ENCODE measurements around the gene SLC24A3.

The SLC24A3 gene

DNA sequence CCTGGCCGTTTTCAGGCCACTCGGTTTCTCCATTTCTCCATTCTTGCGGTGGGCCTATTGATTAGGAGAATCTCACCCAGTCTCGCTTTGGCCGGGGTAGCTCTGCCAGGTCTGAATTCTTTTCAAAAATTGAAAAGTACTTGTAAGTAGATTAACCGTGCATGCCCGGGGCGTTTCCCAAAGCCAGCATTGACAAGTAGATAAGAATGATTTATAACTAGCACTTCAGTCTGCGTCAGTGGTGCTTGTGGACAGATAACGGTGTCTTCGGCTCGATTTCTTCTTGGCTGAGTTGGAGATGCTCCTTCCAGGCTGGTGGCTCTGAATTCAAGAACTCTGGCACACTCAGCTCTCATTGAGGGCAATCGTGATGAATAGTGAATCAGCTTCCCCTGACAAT lies 29.0 kb downstream of the SLC24A3 start (continued):
- TF ChIP-seq ARNTL (CRISPR knock-in tag; IDR thresholded peaks at IDR 0.05; ENCODE audit: borderline replicate concordance, low read depth) (no peak), ISL1 (CRISPR knock-in tag; IDR thresholded peaks at IDR 0.05) (no peak), TCF4 (CRISPR knock-in tag; IDR thresholded peaks at IDR 0.05; ENCODE audit: borderline replicate concordance) (no peak), CSDC2 (CRISPR knock-in tag; IDR thresholded peaks at IDR 0.05) (no peak), ESRRG (CRISPR knock-in tag; IDR thresholded peaks at IDR 0.05) (no peak)

DNA sequence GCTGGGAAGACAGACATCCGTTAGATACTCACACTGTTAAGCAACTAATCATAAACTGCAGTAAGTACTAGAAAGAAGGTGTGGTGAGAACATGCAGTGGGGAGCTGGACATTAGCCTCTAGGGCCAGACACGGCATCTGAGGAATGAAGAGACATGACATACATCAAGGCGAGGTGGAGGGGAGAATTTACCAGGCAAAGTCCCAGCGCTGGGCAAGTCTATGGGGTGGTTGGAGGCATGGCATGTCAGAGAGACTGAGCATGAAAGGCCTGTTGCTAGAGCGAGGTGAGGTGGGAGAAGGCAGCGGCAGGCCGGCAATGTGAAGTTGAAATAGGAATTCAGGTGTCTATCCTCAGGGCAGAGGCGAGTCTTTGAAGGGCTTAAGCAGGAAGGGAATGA lies 31.8 kb downstream of the SLC24A3 start:
- TF ChIP-seq OSR1 (CRISPR knock-in tag; IDR thresholded peaks at IDR 0.05) (no peak), ZNF70 (CRISPR knock-in tag; IDR thresholded peaks at IDR 0.05) (no peak), CSDC2 (CRISPR knock-in tag; IDR thresholded peaks at IDR 0.05) (no peak)
- no peak for ATAC-seq

DNA sequence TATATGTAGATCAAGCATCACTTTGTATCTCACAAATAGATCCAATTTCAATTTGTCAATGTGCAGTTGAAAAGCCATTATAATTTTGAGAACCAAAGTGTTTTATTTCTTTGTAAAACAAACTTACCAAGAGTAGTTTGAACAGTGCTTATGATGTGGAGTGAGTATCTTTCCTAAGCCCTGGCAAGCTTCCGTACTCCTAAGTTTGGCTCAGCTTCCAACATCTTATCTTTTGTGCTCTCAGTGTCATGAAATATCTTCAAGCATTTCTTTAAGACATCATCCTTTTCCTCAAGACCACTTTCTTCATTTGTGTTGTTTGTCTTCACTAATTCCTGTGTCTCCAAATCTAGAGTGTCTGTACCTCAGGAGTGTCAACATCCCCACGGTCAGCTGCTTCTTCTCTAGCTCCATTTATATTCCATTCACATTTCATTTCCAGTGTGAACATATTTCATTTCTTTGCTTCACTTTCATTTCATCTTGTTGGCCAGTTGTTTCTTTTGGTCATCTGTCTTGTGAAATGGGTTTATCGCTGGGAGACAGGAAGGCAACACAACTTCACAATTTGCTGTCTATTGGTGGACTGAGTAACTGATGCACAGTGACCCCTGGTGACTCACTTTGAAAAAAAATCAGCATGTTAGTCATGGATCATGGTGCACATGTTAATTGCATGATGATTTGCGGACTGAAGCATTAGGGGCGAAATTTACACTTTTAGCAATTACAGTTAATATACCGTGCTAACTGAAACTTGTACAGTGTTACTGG lies 36.9 kb downstream of the SLC24A3 start:
- no peak for ATAC-seq
- TF ChIP-seq ESRRG (CRISPR knock-in tag; IDR thresholded peaks at IDR 0.05), result no peak
- TF ChIP-seq ZFP3 (CRISPR knock-in tag; IDR thresholded peaks at IDR 0.05), result no peak
- TF ChIP-seq ZNF8 (CRISPR knock-in tag; IDR thresholded peaks at IDR 0.05), result no peak
- no peak for TF ChIP-seq ZFP30 (CRISPR knock-in tag; IDR thresholded peaks at IDR 0.05)
- no peak for TF ChIP-seq PPARA (CRISPR knock-in tag; IDR thresholded peaks at IDR 0.05; ENCODE audit: borderline replicate concordance)
- TF ChIP-seq BACH2 (CRISPR knock-in tag; IDR thresholded peaks at IDR 0.05; ENCODE audit: borderline replicate concordance), result no peak
- TF ChIP-seq ZNF70 (CRISPR knock-in tag; IDR thresholded peaks at IDR 0.05), result no peak
- no peak for TF ChIP-seq ISL1 (CRISPR knock-in tag; IDR thresholded peaks at IDR 0.05)
- no peak for TF ChIP-seq SNAI2 (CRISPR knock-in tag; IDR thresholded peaks at IDR 0.05)
- no peak for TF ChIP-seq GLIS3 (CRISPR knock-in tag; IDR thresholded peaks at IDR 0.05)
- TF ChIP-seq, protein P1, sequence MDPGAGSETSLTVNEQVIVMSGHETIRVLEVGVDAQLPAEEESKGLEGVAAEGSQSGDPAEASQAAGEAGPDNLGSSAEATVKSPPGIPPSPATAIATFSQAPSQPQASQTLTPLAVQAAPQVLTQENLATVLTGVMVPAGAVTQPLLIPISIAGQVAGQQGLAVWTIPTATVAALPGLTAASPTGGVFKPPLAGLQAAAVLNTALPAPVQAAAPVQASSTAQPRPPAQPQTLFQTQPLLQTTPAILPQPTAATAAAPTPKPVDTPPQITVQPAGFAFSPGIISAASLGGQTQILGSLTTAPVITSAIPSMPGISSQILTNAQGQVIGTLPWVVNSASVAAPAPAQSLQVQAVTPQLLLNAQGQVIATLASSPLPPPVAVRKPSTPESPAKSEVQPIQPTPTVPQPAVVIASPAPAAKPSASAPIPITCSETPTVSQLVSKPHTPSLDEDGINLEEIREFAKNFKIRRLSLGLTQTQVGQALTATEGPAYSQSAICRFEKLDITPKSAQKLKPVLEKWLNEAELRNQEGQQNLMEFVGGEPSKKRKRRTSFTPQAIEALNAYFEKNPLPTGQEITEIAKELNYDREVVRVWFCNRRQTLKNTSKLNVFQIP (CRISPR knock-in tag; IDR thresholded peaks at IDR 0.05; ENCODE audit: borderline replicate concordance, low read depth), result no peak
- no peak for TF ChIP-seq ARNTL (CRISPR knock-in tag; IDR thresholded peaks at IDR 0.05; ENCODE audit: borderline replicate concordance, low read depth)
- TF ChIP-seq, protein P2, sequence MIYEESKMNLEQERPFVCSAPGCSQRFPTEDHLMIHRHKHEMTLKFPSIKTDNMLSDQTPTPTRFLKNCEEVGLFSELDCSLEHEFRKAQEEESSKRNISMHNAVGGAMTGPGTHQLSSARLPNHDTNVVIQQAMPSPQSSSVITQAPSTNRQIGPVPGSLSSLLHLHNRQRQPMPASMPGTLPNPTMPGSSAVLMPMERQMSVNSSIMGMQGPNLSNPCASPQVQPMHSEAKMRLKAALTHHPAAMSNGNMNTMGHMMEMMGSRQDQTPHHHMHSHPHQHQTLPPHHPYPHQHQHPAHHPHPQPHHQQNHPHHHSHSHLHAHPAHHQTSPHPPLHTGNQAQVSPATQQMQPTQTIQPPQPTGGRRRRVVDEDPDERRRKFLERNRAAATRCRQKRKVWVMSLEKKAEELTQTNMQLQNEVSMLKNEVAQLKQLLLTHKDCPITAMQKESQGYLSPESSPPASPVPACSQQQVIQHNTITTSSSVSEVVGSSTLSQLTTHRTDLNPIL (CRISPR knock-in tag; IDR thresholded peaks at IDR 0.05; ENCODE audit: low read depth), result no peak
- TF ChIP-seq CSDC2 (CRISPR knock-in tag; IDR thresholded peaks at IDR 0.05), result no peak
- no peak for TF ChIP-seq RARB (CRISPR knock-in tag; IDR thresholded peaks at IDR 0.05)
- no peak for TF ChIP-seq OSR1 (CRISPR knock-in tag; IDR thresholded peaks at IDR 0.05)
- TF ChIP-seq, protein P3, sequence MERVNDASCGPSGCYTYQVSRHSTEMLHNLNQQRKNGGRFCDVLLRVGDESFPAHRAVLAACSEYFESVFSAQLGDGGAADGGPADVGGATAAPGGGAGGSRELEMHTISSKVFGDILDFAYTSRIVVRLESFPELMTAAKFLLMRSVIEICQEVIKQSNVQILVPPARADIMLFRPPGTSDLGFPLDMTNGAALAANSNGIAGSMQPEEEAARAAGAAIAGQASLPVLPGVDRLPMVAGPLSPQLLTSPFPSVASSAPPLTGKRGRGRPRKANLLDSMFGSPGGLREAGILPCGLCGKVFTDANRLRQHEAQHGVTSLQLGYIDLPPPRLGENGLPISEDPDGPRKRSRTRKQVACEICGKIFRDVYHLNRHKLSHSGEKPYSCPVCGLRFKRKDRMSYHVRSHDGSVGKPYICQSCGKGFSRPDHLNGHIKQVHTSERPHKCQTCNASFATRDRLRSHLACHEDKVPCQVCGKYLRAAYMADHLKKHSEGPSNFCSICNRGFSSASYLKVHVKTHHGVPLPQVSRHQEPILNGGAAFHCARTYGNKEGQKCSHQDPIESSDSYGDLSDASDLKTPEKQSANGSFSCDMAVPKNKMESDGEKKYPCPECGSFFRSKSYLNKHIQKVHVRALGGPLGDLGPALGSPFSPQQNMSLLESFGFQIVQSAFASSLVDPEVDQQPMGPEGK (CRISPR knock-in tag; IDR thresholded peaks at IDR 0.05; ENCODE audit: borderline replicate concordance), result no peak
- TF ChIP-seq ZNF565 (CRISPR knock-in tag; conservative IDR thresholded peaks at IDR 0.05; ENCODE audit: low read depth), result no peak

DNA sequence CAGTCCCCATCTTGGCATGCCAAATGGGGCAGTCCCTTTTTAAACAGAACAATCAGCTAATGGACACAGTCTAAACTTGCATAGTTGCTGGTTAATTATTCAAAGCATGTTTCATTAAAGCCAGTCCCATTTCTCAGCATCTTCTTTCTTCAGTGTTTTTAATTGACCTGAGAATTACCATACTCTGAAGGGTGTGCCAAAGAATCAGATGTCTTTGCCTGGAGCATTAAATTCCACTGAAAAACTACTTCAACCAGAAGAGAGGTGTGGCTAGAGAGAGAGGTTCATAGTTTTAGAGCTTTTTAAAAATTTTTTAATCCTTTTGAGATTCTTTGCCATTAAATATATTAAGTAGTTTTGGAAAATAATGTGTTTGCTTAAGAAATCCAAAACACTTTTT lies 37.9 kb downstream of the SLC24A3 start:
- no peak for TF ChIP-seq ISL1 (CRISPR knock-in tag; IDR thresholded peaks at IDR 0.05)
- no peak for TF ChIP-seq SNAI2 (CRISPR knock-in tag; IDR thresholded peaks at IDR 0.05)
- TF ChIP-seq, protein P3 (CRISPR knock-in tag; IDR thresholded peaks at IDR 0.05; ENCODE audit: borderline replicate concordance), result no peak
- no peak for ATAC-seq

DNA sequence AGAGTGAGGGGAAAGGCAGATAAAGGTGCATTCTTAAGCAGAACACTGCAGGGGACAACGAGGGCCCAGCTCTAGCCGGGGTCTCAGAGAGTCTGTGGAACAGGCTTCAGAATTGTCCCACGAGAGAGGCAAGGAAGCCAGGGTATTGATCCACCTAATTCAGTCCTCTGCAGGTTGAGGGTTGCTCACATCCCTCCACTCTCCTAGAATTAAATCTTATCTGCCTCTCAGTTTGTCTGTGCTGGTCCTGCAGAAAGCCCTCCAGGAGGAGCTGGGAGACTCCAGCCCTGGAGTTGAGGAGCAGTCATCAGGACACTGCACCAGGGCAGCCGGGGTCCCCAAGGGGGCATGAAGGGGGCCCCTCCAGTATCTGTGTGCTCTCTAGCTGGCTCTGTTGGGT lies 39.1 kb downstream of the SLC24A3 start:
- ATAC-seq, result no peak
- TF ChIP-seq ARNTL (CRISPR knock-in tag; IDR thresholded peaks at IDR 0.05; ENCODE audit: borderline replicate concordance, low read depth) (no peak), OSR1 (CRISPR knock-in tag; IDR thresholded peaks at IDR 0.05) (no peak), PPARA (CRISPR knock-in tag; IDR thresholded peaks at IDR 0.05; ENCODE audit: borderline replicate concordance) (no peak), CSDC2 (CRISPR knock-in tag; IDR thresholded peaks at IDR 0.05) (no peak), ZFP30 (CRISPR knock-in tag; IDR thresholded peaks at IDR 0.05) (no peak), SNAI2 (CRISPR knock-in tag; IDR thresholded peaks at IDR 0.05) (no peak)
- TF ChIP-seq, protein P2 (CRISPR knock-in tag; IDR thresholded peaks at IDR 0.05; ENCODE audit: low read depth), result no peak
- TF ChIP-seq, protein P1 (CRISPR knock-in tag; IDR thresholded peaks at IDR 0.05; ENCODE audit: borderline replicate concordance, low read depth), result no peak
- TF ChIP-seq, protein P3 (CRISPR knock-in tag; IDR thresholded peaks at IDR 0.05; ENCODE audit: borderline replicate concordance), result no peak
